CD4-positive, alpha-beta T cell (primary cell): ENCODE measurements around the gene APOC4. TPM values are rescaled to one million over a fixed set of nuclear protein-coding genes. Genes with fewer than 3 reads are reported as not detected.
A peak's percentile ranks its signal among the peaks of the same experiment; 100 is the strongest.

Experiments used
- ATAC-seq: fragments of 200-7000 bp; cut with Tn5 transposase; one replicate; pipeline ENCODE4 v1.10.0; 2022; ENCODE audit warnings: mild to moderate bottlenecking; ENCODE audit not compliant: poor library complexity
- CTCF ChIA-PET: fragments of 350-600 bp; sonication (Branson Sonifier 250); formaldehyde crosslinking; loops from one replicate; lab custom pipeline; 2021; ENCODE audit warnings: antibody characterized with exemption, inconsistent platforms; lab: Charles Lee
- POLR2A ChIA-PET: fragments of 350-600 bp; sonication (Branson Sonifier 250); formaldehyde crosslinking; loops from one replicate; lab custom pipeline; 2021; ENCODE audit warnings: antibody characterized with exemption, inconsistent platforms; lab: Charles Lee
- DNase-seq, 14 experiments: peaks; one replicate each; pipeline ENCODE4 v3.0.0-alpha.2; 2013 to 2020; ENCODE audit warnings: mixed read lengths in 2 of 14
- H3K27ac ChIP-seq, 2 donors: one replicate each; pipeline versions ENCODE4 v1.5.1 to v1.7.0; 2013; ENCODE audit warnings: low read length in 2 of 2, low read depth in 1 of 2, mild to moderate bottlenecking in 1 of 2
- H3K27me3 ChIP-seq, 2 experiments: 1 replicate in 1 of 2; 2 replicates in 1 of 2; pipeline versions ENCODE4 v1.6.1 to v1.7.0; 2013; ENCODE audit warnings: low read length in 2 of 2, control low read depth in 1 of 2, mild to moderate bottlenecking in 1 of 2, moderate library complexity in 1 of 2; ENCODE audit not compliant: insufficient read depth in 2 of 2, control insufficient read depth in 1 of 2
- H3K36me3 ChIP-seq: one replicate; pipeline ENCODE4 v1.6.1; 2013; ENCODE audit warnings: low read length, control low read depth; ENCODE audit not compliant: insufficient read depth
- H3K4me1 ChIP-seq: one replicate; pipeline ENCODE4 v1.6.1; 2013; ENCODE audit warnings: low read length, control low read depth; ENCODE audit not compliant: insufficient read depth
- H3K4me3 ChIP-seq: one replicate; pipeline ENCODE4 v1.5.1; 2013; ENCODE audit warnings: mild to moderate bottlenecking, low read length, moderate library complexity
- H3K9me3 ChIP-seq, 2 experiments: 1 replicate in 1 of 2; 2 replicates in 1 of 2; pipeline versions ENCODE4 v1.6.1 to v1.7.0; 2013; ENCODE audit warnings: low read length in 2 of 2, mild to moderate bottlenecking in 2 of 2, control low read depth in 1 of 2, moderate library complexity in 1 of 2; ENCODE audit not compliant: control insufficient read depth in 1 of 2, insufficient read depth in 1 of 2
- H3K27ac Mint-ChIP-seq: one replicate; pipeline ENCODE4 v1.8.0; 2020; ENCODE audit warnings: mixed read lengths
- H3K27me3 Mint-ChIP-seq: one replicate; pipeline ENCODE4 v1.8.0; 2021; ENCODE audit warnings: mixed read lengths
- H3K36me3 Mint-ChIP-seq: one replicate; pipeline ENCODE4 v1.8.0; 2021; ENCODE audit warnings: low read depth, mixed read lengths
- H3K4me1 Mint-ChIP-seq: one replicate; pipeline ENCODE4 v1.8.0; 2021; ENCODE audit warnings: low read depth, mixed read lengths
- H3K4me3 Mint-ChIP-seq: one replicate; pipeline ENCODE4 v1.8.0; 2020; ENCODE audit warnings: mild to moderate bottlenecking, mixed read lengths
- H3K9me3 Mint-ChIP-seq: one replicate; pipeline ENCODE4 v1.8.0; 2020; ENCODE audit warnings: mixed read lengths
- intact Hi-C, 2 experiments: fragments of 100-400 bp; cut with DNase I in 1 of 2; cut with micrococcal nuclease in 1 of 2; formaldehyde crosslinking; loops; one replicate each; pipeline versions ENCODE4 v1.15.1 to v1.9.0; 2023 to 2025; cut with DNase I, micrococcal nuclease
- total RNA-seq, 174 experiments: library from RNA in 2 of 174; stranded (reverse) in 2 of 174; gene quantifications; one replicate each; pipeline ENCODE4 v1.2.3 and lab custom pipeline; 2021 to 2026
- TF ChIP-seq, protein P1 (sequence below): fragments of 200-600 bp; IDR thresholded peaks from one replicate; pipeline ENCODE4 v1.8.0; 2022; ENCODE audit warnings: antibody characterized with exemption, mild to moderate bottlenecking

APOC4 gene
- total RNA-seq, 2 experiments from 2014 or later: not detected

- Histone ChIP-seq H3K9me3 (no peaks in the 10 kb centered on the region), H3K4me1 (no peaks in the 10 kb centered on the region), H3K27me3 (no peaks in the 10 kb centered on the region), H3K36me3 (peaks cover 63% of the 10 kb centered on the region), H3K4me3 (no peak overlapping the region), H3K27ac (no peak overlapping the region)
- intact Hi-C loops: no loop called here
- POLR2A ChIA-PET: no interaction called here
- Mint-ChIP-seq H3K9me3 (no peaks in the 10 kb centered on the region), H3K36me3 (peaks cover 52% of the 10 kb centered on the region), H3K27me3 (no peaks in the 10 kb centered on the region), H3K4me3 (no peak overlapping the region), H3K27ac (no peak overlapping the region), H3K4me1 (no peaks in the 10 kb centered on the region)
- TF ChIP-seq, protein P1, sequence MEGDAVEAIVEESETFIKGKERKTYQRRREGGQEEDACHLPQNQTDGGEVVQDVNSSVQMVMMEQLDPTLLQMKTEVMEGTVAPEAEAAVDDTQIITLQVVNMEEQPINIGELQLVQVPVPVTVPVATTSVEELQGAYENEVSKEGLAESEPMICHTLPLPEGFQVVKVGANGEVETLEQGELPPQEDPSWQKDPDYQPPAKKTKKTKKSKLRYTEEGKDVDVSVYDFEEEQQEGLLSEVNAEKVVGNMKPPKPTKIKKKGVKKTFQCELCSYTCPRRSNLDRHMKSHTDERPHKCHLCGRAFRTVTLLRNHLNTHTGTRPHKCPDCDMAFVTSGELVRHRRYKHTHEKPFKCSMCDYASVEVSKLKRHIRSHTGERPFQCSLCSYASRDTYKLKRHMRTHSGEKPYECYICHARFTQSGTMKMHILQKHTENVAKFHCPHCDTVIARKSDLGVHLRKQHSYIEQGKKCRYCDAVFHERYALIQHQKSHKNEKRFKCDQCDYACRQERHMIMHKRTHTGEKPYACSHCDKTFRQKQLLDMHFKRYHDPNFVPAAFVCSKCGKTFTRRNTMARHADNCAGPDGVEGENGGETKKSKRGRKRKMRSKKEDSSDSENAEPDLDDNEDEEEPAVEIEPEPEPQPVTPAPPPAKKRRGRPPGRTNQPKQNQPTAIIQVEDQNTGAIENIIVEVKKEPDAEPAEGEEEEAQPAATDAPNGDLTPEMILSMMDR: no peak
- CTCF ChIA-PET: interaction anchor here (5.2 kb wide), 1 partner anchor 69 kb away, joined by 34 read pairs; no protein-coding TSS in a partner anchor
- DNase-seq (peak in 1 of 14 experiments; percentile 24), ATAC-seq (no peak)
Observed at GRCh38 chr19:44990459-44990858, 48.4 kb downstream of the APOC4 start.

DNA sequence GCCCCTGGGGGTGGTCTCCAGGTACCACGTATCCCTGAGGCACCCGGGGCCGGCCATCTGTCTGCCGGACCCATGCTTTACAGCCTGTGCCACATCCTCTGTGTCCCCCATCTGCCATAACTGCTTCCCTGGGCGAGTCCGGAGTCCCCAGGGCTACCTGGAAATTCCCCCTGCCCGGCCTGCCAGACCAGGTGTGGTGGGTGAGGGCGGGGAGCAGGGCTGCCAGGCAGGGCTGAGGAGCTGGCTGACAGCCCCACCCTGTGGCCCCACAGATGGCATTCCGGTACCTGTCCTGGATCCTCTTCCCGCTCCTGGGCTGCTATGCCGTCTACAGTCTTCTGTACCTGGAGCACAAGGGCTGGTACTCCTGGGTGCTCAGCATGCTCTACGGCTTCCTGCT, 48.9 kb downstream of the APOC4 start:
- Histone ChIP-seq H3K36me3 (peaks cover 62% of the 10 kb centered on the region), H3K27me3 (no peaks in the 10 kb centered on the region), H3K27ac (no peak overlapping the region), H3K9me3 (no peaks in the 10 kb centered on the region), H3K4me3 (no peak overlapping the region), H3K4me1 (no peaks in the 10 kb centered on the region)
- no peak overlapping the region for H3K4me3 Mint-ChIP-seq
- peaks cover 47% of the 10 kb centered on the region for H3K36me3 Mint-ChIP-seq
- H3K4me1 Mint-ChIP-seq: no peaks in the 10 kb centered on the region
- ATAC-seq (no peak), DNase-seq (peak in 1 of 14 experiments; percentile 17)
- no peaks in the 10 kb centered on the region for H3K27me3 Mint-ChIP-seq
- H3K9me3 Mint-ChIP-seq: no peaks in the 10 kb centered on the region
- TF ChIP-seq, protein P1: no peak
- ChIA-PET POLR2A (no interaction called here), CTCF (interaction anchor here (5.2 kb wide), 1 partner anchor 69 kb away, joined by 34 read pairs; no protein-coding TSS in a partner anchor)
- intact Hi-C loops: no loop called here
- no peak overlapping the region for H3K27ac Mint-ChIP-seq

GRCh38 chr19:44992336-44993163, 50.5 kb downstream of the APOC4 start:
- ATAC-seq: no peak
- H3K36me3 ChIP-seq: peaks cover 48% of the 10 kb centered on the region
- intact Hi-C loops: no loop called here
- H3K9me3 Mint-ChIP-seq: no peaks in the 10 kb centered on the region
- TF ChIP-seq, protein P1: no peak
- no peaks in the 10 kb centered on the region for H3K27me3 ChIP-seq
- H3K4me3 ChIP-seq: no peak overlapping the region
- peaks cover 31% of the 10 kb centered on the region for H3K36me3 Mint-ChIP-seq
- no peaks in the 10 kb centered on the region for H3K4me1 ChIP-seq
- no peak overlapping the region for H3K27ac ChIP-seq
- H3K4me3 Mint-ChIP-seq: no peak overlapping the region
- no peak overlapping the region for H3K27ac Mint-ChIP-seq
- H3K9me3 ChIP-seq: no peaks in the 10 kb centered on the region
- ChIA-PET CTCF (interaction anchor here (5.2 kb wide), 1 partner anchor 67 kb away, joined by 34 read pairs; no protein-coding TSS in a partner anchor), POLR2A (interaction anchor here (1.6 kb wide), 1 partner anchor 9 kb away, joined by 4 read pairs; no protein-coding TSS in a partner anchor)
- no peaks in the 10 kb centered on the region for H3K27me3 Mint-ChIP-seq
- DNase-seq: peak in 1 of 14 experiments; percentile 22
- no peaks in the 10 kb centered on the region for H3K4me1 Mint-ChIP-seq
